Suppressor macrophage treated with lipopolysaccharide for 4 hours (primary cell): ENCODE measurements around the gene DAPL1.

Source experiments
- DNase-seq: peaks from one replicate; pipeline ENCODE4 v3.0.0-alpha.2; 2020

DAPL1 gene

GRCh38 chr2:158795195-158795924 is at the start of gene DAPL1:
Gene DAPL1, plus strand, starts transcription at chr2:158795317. Its CDS starts 56 bp downstream, at chr2:158795373.
- no peak for DNase-seq

- no peak for DNase-seq
Measured at GRCh38 chr2:158745866-158746382, 49.2 kb upstream of the DAPL1 start.

GRCh38 chr2:158746488-158746887 is 48.6 kb upstream of the DAPL1 start:
- no peak for DNase-seq

- no peak for DNase-seq
Measured at GRCh38 chr2:158747281-158747680, 47.8 kb upstream of the DAPL1 start.

- no peak for DNase-seq
Measured at GRCh38 chr2:158748926-158749590, 46.1 kb upstream of the DAPL1 start.

GRCh38 chr2:158750458-158751125 is 44.5 kb upstream of the DAPL1 start:
- DNase-seq, result no peak

- DNase-seq, result peak; percentile 61
Measured at GRCh38 chr2:158753641-158754611, 41.2 kb upstream of the DAPL1 start.

GRCh38 chr2:158755310-158756087 is 39.6 kb upstream of the DAPL1 start:
- DNase-seq, result no peak

GRCh38 chr2:158756331-158756730 is 38.8 kb upstream of the DAPL1 start:
- no peak for DNase-seq

GRCh38 chr2:158756976-158757375 is 38.1 kb upstream of the DAPL1 start:
- DNase-seq, result peak; percentile 42

- no peak for DNase-seq
Measured at GRCh38 chr2:158760887-158761286, 34.2 kb upstream of the DAPL1 start.

GRCh38 chr2:158761621-158762020 is 33.5 kb upstream of the DAPL1 start:
- DNase-seq, result no peak

GRCh38 chr2:158762336-158762735 is 32.8 kb upstream of the DAPL1 start:
- DNase-seq, result no peak

GRCh38 chr2:158766524-158766923 is 28.6 kb upstream of the DAPL1 start:
- no peak for DNase-seq

- no peak for DNase-seq
Measured at GRCh38 chr2:158772306-158773078, 22.6 kb upstream of the DAPL1 start.

GRCh38 chr2:158773121-158773520 is 22.0 kb upstream of the DAPL1 start:
- no peak for DNase-seq

- DNase-seq, result no peak
Measured at GRCh38 chr2:158774681-158775080, 20.4 kb upstream of the DAPL1 start.

- no peak for DNase-seq
Measured at GRCh38 chr2:158775273-158776027, 19.7 kb upstream of the DAPL1 start.

- DNase-seq, result no peak
Measured at GRCh38 chr2:158776231-158776630, 18.9 kb upstream of the DAPL1 start.

GRCh38 chr2:158777077-158777476 is 18.0 kb upstream of the DAPL1 start:
- no peak for DNase-seq
